Measurements from ENCODE around the gene ZNF408.

The ZNF408 gene

GRCh38 chr11:46682773-46683752, 17.8 kb upstream of the ZNF408 start:
- no peaks in the 10 kb centered on the region for H3K9me3 Mint-ChIP-seq
- H3K27me3 Mint-ChIP-seq: no peaks in the 10 kb centered on the region
- DNase-seq (no peak), ATAC-seq (no peak)
- peaks cover 13% of the 10 kb centered on the region for H3K4me1 Mint-ChIP-seq
- H3K27ac Mint-ChIP-seq: peak overlapping the region in 1 of 2 donors; percentile 78
- no peak overlapping the region for H3K4me3 Mint-ChIP-seq

DNA sequence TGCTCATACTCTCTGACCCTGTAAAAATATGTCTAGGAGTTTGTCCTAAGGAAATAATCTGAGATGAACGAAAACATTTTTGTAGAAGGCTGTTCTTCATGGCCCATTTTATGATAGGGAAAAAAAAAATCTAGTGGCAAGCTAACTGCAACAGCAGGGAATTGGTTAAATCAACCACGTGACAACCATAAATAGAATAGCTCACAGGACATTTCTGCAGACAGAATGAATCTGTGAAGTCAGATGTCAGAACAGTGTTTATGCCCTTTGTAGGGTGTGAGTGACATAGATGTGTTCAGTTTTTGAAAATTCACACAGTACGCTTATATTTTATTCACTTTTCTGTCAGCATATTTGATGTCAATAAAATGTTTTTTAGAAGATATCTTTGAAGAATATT, 16.5 kb upstream of the ZNF408 start:
- no peak for DNase-seq
- no peak overlapping the region for H3K4me3 Mint-ChIP-seq
- no peak for ATAC-seq
- H3K4me1 Mint-ChIP-seq: peaks cover 1% of the 10 kb centered on the region
- no peak overlapping the region for H3K27ac Mint-ChIP-seq
- H3K9me3 Mint-ChIP-seq: no peaks in the 10 kb centered on the region
- no peaks in the 10 kb centered on the region for H3K27me3 Mint-ChIP-seq

- ATAC-seq (no peak), DNase-seq (no peak)
- H3K4me1 Mint-ChIP-seq: no peaks in the 10 kb centered on the region
- no peaks in the 10 kb centered on the region for H3K27me3 Mint-ChIP-seq
- peak overlapping the region; percentile 19 to 52 for H3K27ac Mint-ChIP-seq
- no peaks in the 10 kb centered on the region for H3K9me3 Mint-ChIP-seq
- H3K4me3 Mint-ChIP-seq: no peak overlapping the region
Observed at GRCh38 chr11:46686886-46687795, 13.7 kb upstream of the ZNF408 start.

DNA sequence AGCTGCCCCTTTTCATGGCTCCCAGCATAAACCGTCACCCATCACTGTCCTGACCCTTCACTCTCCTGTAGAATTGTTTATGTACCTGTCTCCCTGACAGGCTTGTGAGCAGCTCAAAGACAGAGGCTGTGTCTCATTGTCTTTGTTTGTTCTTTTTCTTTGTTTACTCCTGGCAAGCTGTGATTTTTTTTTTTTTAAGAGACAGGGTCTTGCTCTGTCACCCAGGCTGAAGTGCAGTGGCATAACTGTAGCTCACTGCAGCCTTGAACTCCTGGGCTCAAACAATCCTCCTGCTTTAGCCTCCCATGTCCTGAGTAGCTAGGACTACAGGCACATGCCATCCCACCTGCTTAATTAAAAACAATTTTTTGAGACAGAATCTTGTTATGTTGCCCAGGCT, 10.1 kb upstream of the ZNF408 start:
- H3K4me1 Mint-ChIP-seq: peaks cover 5% of the 10 kb centered on the region
- peak overlapping the region in 1 of 2 donors; percentile 30 for H3K27ac Mint-ChIP-seq
- H3K27me3 Mint-ChIP-seq: no peaks in the 10 kb centered on the region
- DNase-seq (no peak), ATAC-seq (no peak)
- H3K9me3 Mint-ChIP-seq: no peaks in the 10 kb centered on the region
- no peak overlapping the region for H3K4me3 Mint-ChIP-seq

DNA sequence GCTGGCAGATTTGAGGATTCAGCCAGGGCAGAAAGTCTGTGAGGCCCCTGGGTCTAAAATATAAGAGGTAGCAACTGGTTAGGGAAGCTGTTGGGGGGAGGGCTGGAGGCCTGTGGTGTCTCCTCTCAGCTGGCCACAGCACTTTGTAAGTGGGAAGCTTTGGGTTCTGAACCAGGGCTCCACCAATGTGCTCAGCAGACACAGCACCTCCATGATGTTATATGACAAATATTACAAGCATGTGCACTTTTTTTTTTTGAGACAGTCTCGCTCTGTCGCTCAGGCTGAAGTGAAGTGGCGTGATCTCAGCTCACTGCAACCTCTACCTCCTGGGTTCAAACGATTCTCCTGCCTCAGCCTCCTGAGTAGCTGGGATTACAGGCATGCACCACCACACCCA, 8.4 kb upstream of the ZNF408 start:
- Mint-ChIP-seq H3K4me3 (no peak overlapping the region), H3K9me3 (no peaks in the 10 kb centered on the region), H3K27me3 (no peaks in the 10 kb centered on the region), H3K4me1 (peaks cover 13% of the 10 kb centered on the region), H3K27ac (no peak overlapping the region)
- ATAC-seq (no peak), DNase-seq (no peak)

GRCh38 chr11:46693597-46694012, 7.2 kb upstream of the ZNF408 start:
- H3K27ac Mint-ChIP-seq: peak overlapping the region in 1 of 2 donors; percentile 90
- no peaks in the 10 kb centered on the region for H3K9me3 Mint-ChIP-seq
- ATAC-seq (no peak), DNase-seq (no peak)
- no peaks in the 10 kb centered on the region for H3K27me3 Mint-ChIP-seq
- peaks cover 25% of the 10 kb centered on the region for H3K4me1 Mint-ChIP-seq
- no peak overlapping the region for H3K4me3 Mint-ChIP-seq

- DNase-seq (no peak), ATAC-seq (no peak)
- Mint-ChIP-seq H3K27ac (peak overlapping the region in 1 of 2 donors; percentile 90), H3K27me3 (no peaks in the 10 kb centered on the region), H3K9me3 (no peaks in the 10 kb centered on the region), H3K4me1 (peaks cover 29% of the 10 kb centered on the region), H3K4me3 (no peak overlapping the region)
Observed at GRCh38 chr11:46694072-46694471, 6.8 kb upstream of the ZNF408 start.

- Mint-ChIP-seq H3K27ac (no peak overlapping the region), H3K9me3 (no peaks in the 10 kb centered on the region), H3K4me3 (no peak overlapping the region), H3K4me1 (peaks cover 34% of the 10 kb centered on the region), H3K27me3 (no peaks in the 10 kb centered on the region)
- no peak for ATAC-seq
- DNase-seq: no peak
Observed at GRCh38 chr11:46694607-46695006, 6.2 kb upstream of the ZNF408 start.

DNA sequence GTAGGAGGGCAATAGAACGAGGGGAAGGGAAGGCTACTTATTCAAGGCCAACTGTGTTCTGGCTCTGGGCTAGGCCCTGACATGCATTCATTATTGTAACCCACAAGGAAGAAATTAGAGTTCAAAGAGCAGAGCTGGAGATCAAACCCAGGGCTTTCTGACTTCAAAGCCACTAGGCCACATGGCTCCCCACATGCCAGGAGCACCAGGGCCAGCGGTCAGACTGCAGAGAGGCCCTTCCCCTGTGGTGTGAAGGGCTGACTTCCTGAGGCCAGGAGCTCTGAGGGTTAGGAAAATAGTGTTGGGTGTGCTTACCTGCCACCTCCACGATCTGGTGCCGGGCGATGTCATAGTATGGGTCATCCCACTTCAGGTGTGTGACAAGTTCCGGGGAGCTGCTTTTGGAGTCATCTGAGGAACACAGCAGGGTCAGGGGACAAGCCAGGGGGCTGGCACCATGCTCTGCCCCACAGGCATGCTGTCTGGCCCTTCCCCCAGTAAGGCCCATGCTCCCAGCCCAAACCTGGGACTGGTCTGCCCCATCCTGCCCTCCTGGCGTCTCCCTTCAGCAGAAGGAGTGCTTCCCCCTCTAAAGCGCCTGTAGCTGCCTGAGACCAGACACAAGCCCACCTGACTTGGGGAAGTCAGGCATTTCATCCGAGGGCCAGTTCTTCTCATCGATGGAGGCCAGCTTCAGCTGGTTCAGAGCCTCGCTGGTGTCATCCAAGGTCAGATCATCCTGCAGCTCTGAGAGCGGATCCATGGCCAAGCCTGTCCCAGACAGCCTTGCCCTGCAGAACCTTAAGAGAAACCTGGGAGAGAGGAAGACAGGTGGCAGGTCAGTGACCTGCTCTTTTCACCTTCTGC, 5.3 kb upstream of the ZNF408 start:
- peaks cover 34% of the 10 kb centered on the region for H3K4me1 Mint-ChIP-seq
- no peaks in the 10 kb centered on the region for H3K9me3 Mint-ChIP-seq
- peak overlapping the region; percentile 50 to 92 for H3K27ac Mint-ChIP-seq
- no peak overlapping the region for H3K4me3 Mint-ChIP-seq
- H3K27me3 Mint-ChIP-seq: no peaks in the 10 kb centered on the region
- ATAC-seq (no peak), DNase-seq (no peak)

GRCh38 chr11:46696212-46696558, 4.6 kb upstream of the ZNF408 start:
- no peak overlapping the region for H3K4me3 Mint-ChIP-seq
- H3K9me3 Mint-ChIP-seq: no peaks in the 10 kb centered on the region
- H3K4me1 Mint-ChIP-seq: peaks cover 34% of the 10 kb centered on the region
- DNase-seq (no peak), ATAC-seq (no peak)
- no peaks in the 10 kb centered on the region for H3K27me3 Mint-ChIP-seq
- peak overlapping the region; percentile 50 to 92 for H3K27ac Mint-ChIP-seq

DNA sequence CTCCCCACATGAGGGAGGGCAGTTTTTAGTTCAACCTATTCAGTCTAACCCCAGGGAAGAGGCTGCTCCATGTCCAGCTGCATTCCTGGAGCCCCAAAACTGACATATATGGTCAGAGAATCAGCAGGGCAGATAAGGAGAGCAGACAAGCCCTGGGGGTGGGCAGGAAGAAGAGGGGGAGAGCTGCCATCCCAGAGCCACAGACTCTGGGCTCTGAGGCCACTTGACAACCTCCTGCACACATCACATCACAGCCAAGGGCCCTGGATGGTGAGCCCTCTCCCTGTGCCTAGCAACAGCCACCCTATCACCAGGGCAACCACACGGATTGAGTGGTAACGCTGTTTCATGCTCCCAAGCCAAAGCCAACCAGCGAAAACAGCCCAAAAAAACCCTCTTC, 3.5 kb upstream of the ZNF408 start:
- ATAC-seq: no peak
- Mint-ChIP-seq H3K27me3 (no peaks in the 10 kb centered on the region), H3K9me3 (no peaks in the 10 kb centered on the region), H3K27ac (peak overlapping the region in 1 of 2 donors; percentile 89), H3K4me1 (peaks cover 45% of the 10 kb centered on the region), H3K4me3 (no peak overlapping the region)
- DNase-seq: no peak

DNA sequence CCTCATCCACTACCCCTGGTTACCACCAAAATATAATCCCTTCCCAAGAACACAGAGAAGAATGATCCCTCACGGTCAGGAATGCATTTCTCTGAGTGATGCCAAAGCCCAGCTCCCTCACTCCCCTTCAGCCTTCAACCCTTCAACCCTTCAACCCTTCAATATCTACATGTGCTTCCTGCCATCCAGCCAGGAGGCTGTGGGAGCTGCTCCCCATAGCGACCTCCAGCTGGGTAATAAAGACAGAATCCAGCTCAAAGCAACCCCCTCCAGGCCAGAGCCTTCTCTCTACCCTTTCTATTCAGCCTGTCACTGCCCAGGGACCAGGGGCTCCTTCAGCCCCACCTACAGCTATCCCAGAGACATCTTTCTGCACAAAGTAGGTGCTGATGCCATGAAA, 3.1 kb upstream of the ZNF408 start:
- DNase-seq: no peak
- Mint-ChIP-seq H3K4me3 (peak overlapping the region in 1 of 2 donors; percentile 21), H3K4me1 (peaks cover 50% of the 10 kb centered on the region), H3K27me3 (no peaks in the 10 kb centered on the region), H3K9me3 (no peaks in the 10 kb centered on the region), H3K27ac (peak overlapping the region in 1 of 2 donors; percentile 89)
- no peak for ATAC-seq

DNA sequence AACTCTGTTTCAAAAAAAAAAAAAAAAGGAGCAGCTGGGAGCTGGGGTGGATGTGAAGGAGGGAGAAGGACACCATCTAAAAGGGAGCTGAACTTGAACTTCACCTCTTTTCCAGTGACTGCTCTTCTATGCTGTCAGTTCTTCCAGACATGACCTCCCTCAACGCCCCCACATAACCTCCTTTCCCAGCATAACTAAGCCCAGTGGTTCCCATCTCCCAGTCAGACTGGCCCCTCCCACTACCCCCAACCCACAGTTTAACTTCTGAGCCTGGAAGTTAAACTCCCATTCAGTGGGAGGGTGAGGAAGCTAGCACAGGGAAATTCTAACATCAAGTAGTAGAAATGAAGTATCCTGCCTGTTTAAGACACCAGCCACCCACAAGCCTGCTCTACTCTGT, 2.2 kb upstream of the ZNF408 start:
- Mint-ChIP-seq H3K27ac (peak overlapping the region; percentile 25 to 42), H3K4me3 (peak overlapping the region; percentile 26 to 98), H3K9me3 (no peaks in the 10 kb centered on the region), H3K27me3 (no peaks in the 10 kb centered on the region), H3K4me1 (peaks cover 56% of the 10 kb centered on the region)
- no peak for ATAC-seq
- no peak for DNase-seq

GRCh38 chr11:46701078-46701654, 335 bp downstream of the ZNF408 start:
- ATAC-seq: no peak
- peak overlapping the region; percentile 93 to 98 for H3K4me3 Mint-ChIP-seq
- peaks cover 46% of the 10 kb centered on the region for H3K4me1 Mint-ChIP-seq

More at GRCh38 chr11:46701078-46701654, 335 bp downstream of the ZNF408 start:
- Mint-ChIP-seq H3K27me3 (no peaks in the 10 kb centered on the region), H3K9me3 (no peaks in the 10 kb centered on the region), H3K27ac (peak overlapping the region; percentile 98)
- peak in 1 of 2 donors; percentile 19 for DNase-seq
